GM21786 (cell line): ENCODE data around the gene CBY3.
"Not testable (repeated sequence)": the region's sequence is repeated elsewhere in the genome, so short reads cannot be mapped to it uniquely, and the experiment has no call there.

ENCODE experiments used
- ATAC-seq: cut with Tn5 transposase; IDR thresholded peaks from one replicate; pipeline ENCODE4 v1.9.1; 2021; ENCODE audit not compliant: unreplicated experiment

The CBY3 gene

GRCh38 chr5:179680780-179681401 is at the start of gene CBY3:
Gene CBY3, minus strand, starts transcription at chr5:179681034. Its CDS starts 116 bp downstream, at chr5:179680918.
- no peak for ATAC-seq

- ATAC-seq = no peak
These were observed 49.5 kb upstream of the CBY3 start for GRCh38 chr5:179730356-179730755.

- no peak for ATAC-seq
These were observed 48.9 kb upstream of the CBY3 start for GRCh38 chr5:179729727-179730126.

GRCh38 chr5:179729303-179729702 is 48.5 kb upstream of the CBY3 start:
- ATAC-seq = no peak

GRCh38 chr5:179727106-179727505 is 46.3 kb upstream of the CBY3 start:
- no peak for ATAC-seq

GRCh38 chr5:179724163-179724562 is 43.3 kb upstream of the CBY3 start:
- no peak for ATAC-seq

GRCh38 chr5:179720222-179720621 is 39.4 kb upstream of the CBY3 start:
- ATAC-seq = no peak

GRCh38 chr5:179716286-179716685 is 35.5 kb upstream of the CBY3 start:
- no peak for ATAC-seq

GRCh38 chr5:179700401-179700918 is 19.6 kb upstream of the CBY3 start:
- no peak for ATAC-seq

- no peak for ATAC-seq
These were observed 18.9 kb upstream of the CBY3 start for GRCh38 chr5:179699616-179700237.

- ATAC-seq = peak; percentile 2
These were observed 18.2 kb upstream of the CBY3 start, which contains the start of gene CANX for GRCh38 chr5:179698935-179699615. Gene CANX, plus strand, starts transcription at chr5:179698967. Its CDS starts 6,715 bp downstream, at chr5:179705682.

- ATAC-seq = peak; percentile 87
These were observed 17.4 kb upstream of the CBY3 start for GRCh38 chr5:179697993-179698934.

- not testable (repeated sequence) for ATAC-seq
These were observed 16.7 kb upstream of the CBY3 start for GRCh38 chr5:179697543-179697942.

- ATAC-seq = no peak
These were observed 16.3 kb upstream of the CBY3 start for GRCh38 chr5:179697108-179697507.

- ATAC-seq = no peak
These were observed 15.8 kb upstream of the CBY3 start for GRCh38 chr5:179696603-179697002.

- no peak for ATAC-seq
These were observed 13.7 kb upstream of the CBY3 start for GRCh38 chr5:179694561-179694960.

GRCh38 chr5:179689212-179689611 is 8.4 kb upstream of the CBY3 start:
- not testable (repeated sequence) for ATAC-seq

- ATAC-seq = no peak
These were observed 637 bp downstream of the CBY3 start for GRCh38 chr5:179680014-179680779.

- ATAC-seq = peak; percentile 21
These were observed 1.7 kb downstream of the CBY3 start for GRCh38 chr5:179679014-179679674.
